ENCODE results near the gene MYO15A.

MYO15A gene

GRCh38 chr17:18108401-18109312 is at the start of gene MYO15A:
Gene MYO15A, plus strand, starts transcription at chr17:18108756. Its CDS starts 10,045 bp downstream, at chr17:18118801.
- no peak for DNase-seq

- no peak for DNase-seq
Observed at GRCh38 chr17:18059283-18059682, 49.3 kb upstream of the MYO15A start.

- no peak for DNase-seq
Observed at GRCh38 chr17:18064053-18064452, 44.5 kb upstream of the MYO15A start.

GRCh38 chr17:18065546-18065945 is 43.0 kb upstream of the MYO15A start:
- DNase-seq: no peak

DNA sequence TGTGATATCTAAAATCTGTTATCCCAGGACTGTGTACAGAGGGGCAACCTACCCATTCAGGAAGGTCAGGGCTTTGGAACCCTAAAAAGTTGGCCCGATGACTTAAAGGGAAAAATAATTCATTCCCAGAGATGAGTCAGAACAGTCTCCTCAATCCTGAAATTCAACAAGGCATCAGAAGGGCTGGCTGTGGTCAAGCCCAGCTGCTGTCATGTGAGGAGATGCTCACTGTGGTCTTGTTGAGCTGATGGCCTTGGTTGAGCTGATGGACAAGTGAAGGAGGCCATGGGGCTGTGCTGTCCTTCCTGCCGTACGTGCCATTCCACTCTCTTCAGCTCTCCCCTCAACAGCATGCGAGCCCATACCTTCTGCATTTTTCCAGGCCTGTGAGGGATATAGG is 41.7 kb upstream of the MYO15A start:
- no peak for DNase-seq

DNA sequence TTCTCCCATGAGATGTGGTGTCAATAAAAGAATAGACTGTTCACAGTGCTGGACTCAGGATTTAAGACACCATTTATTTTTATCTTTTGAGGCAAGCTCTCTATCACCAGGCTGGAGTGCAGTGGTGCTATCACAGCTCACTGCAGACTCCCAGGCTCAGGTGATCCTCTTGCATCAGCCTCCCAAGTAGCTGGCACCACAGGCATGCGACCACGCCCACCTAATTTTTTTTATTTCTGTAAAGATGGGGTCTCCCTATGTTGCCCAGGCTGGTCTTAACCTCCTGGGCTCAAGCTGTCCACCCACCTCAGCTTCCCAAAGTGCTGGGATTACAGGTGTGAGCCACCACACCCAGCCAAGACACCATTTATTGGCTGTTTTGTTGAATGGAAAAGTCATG is 39.5 kb upstream of the MYO15A start:
- no peak for DNase-seq

GRCh38 chr17:18070861-18071340 is 37.7 kb upstream of the MYO15A start:
- no peak for DNase-seq

- no peak for DNase-seq
Observed at GRCh38 chr17:18071751-18072150, 36.8 kb upstream of the MYO15A start.

GRCh38 chr17:18074566-18075272 is 33.8 kb upstream of the MYO15A start:
- DNase-seq: no peak

DNA sequence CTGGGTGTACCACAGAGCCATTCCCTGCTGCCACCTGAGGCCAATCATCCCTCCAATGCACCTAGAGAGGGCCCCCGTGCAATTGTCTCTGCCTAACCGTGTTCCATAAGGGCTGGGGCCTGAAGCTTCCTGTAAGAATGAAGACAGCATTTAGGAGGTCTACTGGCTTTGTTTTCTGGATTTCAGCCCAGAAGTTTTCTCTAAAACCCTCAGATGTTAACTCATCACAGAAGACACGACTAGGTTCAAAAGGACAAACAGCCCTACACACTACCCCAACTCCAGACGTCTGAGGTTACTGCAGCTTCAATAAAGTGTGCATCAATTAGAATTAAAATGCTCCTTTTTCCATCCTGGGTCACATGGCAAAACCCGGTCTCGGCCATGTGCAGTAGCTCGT is 31.6 kb upstream of the MYO15A start:
- DNase-seq: no peak

GRCh38 chr17:18079543-18079942 is 29.0 kb upstream of the MYO15A start:
- no peak for DNase-seq

GRCh38 chr17:18084256-18084655 is 24.3 kb upstream of the MYO15A start:
- no peak for DNase-seq

DNA sequence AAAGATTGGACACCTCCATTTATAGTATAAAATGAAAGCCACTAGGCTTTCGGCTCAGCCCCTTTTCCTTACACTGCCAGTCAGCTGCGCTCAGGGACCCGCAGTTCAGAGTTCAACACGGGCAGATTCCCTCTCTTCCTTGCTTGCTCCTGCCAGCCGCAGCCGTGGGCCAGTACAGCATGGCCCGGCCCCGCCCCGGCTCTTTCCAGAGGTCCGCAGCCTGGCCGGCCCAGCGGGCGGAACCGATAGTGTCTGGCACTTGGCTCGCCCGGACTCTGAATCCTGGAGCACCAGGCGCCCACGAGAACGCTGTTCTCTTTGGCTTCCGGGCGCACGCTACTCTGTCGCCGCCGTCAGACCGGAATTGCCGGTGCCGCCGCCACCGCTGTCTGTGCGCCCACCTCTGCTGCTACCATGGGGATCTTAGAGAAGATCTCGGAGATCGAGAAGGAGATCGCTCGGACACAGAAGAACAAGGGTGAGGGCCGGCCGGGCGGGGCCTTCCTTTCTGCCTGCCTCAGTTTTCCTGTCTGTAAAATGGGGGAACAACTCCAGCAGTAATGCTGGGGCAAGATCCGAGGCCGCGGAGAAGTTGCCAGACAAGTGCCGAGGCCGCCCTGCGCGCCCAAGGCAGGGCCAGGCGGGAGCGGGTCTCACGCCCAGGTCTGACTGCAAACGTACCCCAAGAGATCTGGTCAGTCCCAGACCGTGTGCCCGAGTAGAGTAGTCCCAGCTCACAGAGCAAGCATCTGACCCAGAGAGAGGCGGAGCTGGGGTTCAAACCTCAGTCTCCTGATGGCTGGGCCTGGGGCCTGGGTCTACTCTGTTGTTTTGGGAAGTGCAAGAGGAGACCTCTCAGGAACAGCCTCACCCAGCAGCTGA is 20.7 kb upstream of the MYO15A start, which contains the start of gene DRG2:
TSS of gene DRG2 (plus strand) at position 339 of the 882 bp plus-strand sequence. CDS start at position 415, 76 bp downstream.
- peak; percentile 90 for DNase-seq

DNA sequence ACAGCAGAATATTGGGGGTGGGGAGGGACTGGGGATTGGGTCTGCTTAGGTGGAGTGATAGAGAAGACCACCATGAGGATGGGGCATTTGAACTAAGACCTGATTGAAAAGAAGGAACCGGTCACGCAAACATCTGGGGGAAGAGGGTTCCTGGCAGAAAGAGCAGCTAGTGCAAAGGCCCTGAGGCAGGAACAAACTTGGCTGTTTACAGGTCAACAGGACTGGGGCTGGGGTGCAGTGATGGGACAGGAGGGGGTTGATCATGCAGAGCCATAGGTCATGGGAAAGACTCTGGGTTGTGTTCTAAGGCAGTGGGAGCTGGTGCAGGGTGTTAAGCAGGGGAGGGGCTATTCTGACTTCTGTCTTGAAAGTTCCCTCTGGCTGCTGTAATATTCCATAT is 18.9 kb upstream of the MYO15A start:
- no peak for DNase-seq

DNA sequence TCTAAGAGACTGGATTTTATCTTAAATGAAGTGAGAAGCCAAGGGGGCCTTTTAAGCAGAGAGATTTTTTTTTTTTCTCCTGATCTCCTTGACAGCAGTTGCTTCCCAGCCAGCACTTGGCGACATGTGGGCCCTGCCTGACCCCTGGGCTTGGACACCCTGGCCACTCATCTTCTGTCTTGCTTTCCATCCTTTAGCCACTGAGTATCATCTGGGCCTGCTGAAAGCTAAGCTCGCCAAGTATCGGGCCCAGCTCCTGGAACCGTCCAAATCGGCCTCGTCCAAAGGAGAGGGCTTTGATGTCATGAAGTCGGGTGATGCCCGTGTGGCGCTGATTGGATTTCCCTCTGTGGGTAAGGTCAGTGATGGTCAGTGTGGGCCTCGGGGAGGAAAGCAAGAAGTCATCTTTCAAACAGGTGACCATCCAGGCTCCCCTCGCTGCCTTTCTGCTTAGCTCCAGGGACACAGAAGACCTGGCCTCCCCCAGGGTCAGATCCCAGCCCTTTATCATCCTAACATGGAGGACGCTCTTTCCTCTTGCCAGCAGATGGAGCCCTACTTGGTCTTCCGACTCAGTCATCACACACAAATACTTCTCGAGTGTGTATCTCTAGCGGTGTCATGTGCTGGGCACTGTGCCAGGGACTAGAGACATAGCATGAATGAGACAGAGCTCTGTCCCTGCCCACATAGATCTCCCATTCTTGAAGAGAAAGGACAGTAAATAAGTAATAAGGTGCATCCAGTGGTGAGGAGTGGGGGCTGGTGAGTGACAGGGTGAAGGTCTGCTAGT is 14.7 kb upstream of the MYO15A start:
- no peak for DNase-seq

DNA sequence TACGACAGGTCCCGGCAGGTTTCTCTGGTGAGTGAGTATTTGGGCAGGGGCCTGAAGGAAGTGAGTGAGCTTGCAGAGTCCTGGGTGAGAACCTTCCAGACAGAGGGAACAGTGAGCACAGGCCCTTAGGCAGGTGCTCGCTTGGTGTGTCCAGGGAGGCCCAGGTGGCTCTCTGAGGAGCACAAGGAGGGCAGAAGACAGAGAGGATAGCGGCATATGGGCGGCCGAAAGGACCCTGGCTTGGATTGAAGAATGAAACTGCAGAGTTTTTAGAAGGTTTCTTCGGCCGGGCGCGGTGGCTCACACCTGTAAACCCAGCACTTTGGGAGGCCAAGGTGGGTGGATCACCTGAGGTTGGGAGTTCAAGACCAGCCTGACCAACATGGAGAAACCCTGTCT is 14.1 kb upstream of the MYO15A start:
- no peak for DNase-seq

DNA sequence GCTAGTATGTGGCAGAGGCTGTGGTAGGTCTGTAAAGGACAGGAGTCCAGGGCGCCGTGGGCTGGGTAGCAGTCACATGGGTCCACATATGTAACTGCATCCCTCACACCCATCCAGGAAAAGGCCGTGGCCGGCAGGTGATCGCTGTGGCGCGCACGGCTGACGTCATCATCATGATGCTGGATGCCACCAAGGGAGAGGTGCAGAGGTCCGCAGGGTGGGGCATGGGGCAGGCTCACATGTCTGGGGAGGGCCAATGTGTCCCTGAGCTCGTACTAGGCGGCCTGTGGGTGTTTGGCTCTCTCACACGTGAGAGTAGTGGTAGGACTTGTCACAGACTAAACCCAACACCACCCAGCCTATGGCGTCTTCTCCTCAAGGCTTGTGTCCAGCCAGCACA is 9.0 kb upstream of the MYO15A start:
- no peak for DNase-seq

GRCh38 chr17:18100616-18101015 is 7.9 kb upstream of the MYO15A start:
- DNase-seq: no peak

GRCh38 chr17:18101828-18102227 is 6.7 kb upstream of the MYO15A start:
- DNase-seq: no peak

- no peak for DNase-seq
Observed at GRCh38 chr17:18102640-18103039, 5.9 kb upstream of the MYO15A start.

DNA sequence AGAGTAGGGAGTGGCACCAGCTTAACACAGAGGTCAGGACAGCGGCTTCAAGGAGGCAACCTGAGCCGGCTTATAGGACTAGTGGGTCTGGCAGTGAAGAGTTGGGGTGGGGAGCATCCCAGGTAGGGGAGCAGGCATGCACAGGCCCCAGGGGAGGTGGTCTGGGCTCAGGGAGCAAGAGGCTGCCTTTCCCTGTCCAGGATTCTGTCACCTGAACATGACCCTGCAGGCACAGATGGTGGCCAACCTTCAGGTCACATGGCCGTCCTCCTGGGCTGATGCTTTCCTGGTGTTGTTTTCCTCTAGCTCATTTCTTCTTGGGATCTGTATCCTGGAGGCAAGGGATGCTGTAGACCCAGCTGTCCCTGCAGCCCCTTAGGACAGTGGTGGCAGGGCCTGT is 3.5 kb upstream of the MYO15A start:
- DNase-seq: no peak

DNA sequence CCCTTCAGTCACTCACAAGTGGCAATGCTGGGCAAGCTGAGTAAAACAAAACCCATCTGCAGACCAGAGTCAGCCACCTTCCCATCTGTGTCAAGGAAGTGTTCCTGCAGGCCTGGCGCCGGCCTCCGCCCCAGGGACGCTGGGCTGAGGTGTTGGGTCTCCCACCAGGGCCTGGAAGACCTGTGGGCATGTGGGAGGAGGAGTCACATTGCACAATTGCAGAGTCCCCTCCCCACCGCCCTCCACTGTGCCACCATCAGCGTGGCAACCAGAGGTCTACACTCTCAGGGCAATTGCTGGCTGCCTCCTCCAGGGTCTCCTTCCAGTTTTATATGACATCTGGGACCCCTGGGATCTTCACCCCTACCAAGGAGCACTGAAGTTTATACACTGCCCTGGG is 3.0 kb upstream of the MYO15A start:
- DNase-seq: no peak
